Heart right ventricle (tissue), 16 donors: ENCODE data around the gene STK38L. TPM values are rescaled to one million over a fixed set of nuclear protein-coding genes. Genes with fewer than 3 reads are reported as not detected.

Experiments used
- ATAC-seq, 8 donors: fragments of 200-7000 bp; cut with Tn5 transposase; one replicate each; pipeline ENCODE4 v1.9.1; 2020; ENCODE audit warnings: mild to moderate bottlenecking in 8 of 8, moderate library complexity in 8 of 8, moderate number of reproducible peaks in 1 of 8
- DNase-seq, 2 donors: peaks; one replicate each; pipeline ENCODE4 v3.0.0-alpha.2; 2020
- H3K27ac ChIP-seq, 10 donors: fragments of 200-600 bp; sonication (generic) in 2 of 10; one replicate each; pipeline versions ENCODE4 v1.5.0 to v1.8.0; 2020 to 2022; ENCODE audit warnings: mild to moderate bottlenecking in 3 of 10
- H3K27me3 ChIP-seq, 7 donors: fragments of 200-600 bp; one replicate each; pipeline ENCODE4 v1.8.0; 2021 to 2022; ENCODE audit warnings: mild to moderate bottlenecking in 2 of 7
- H3K36me3 ChIP-seq, 9 donors: fragments of 200-600 bp; sonication (generic) in 1 of 9; one replicate each; pipeline versions ENCODE4 v1.5.0 to v1.8.0; 2020 to 2022; ENCODE audit warnings: mild to moderate bottlenecking in 2 of 9
- H3K4me1 ChIP-seq, 9 donors: fragments of 200-600 bp; sonication (generic) in 1 of 9; one replicate each; pipeline versions ENCODE4 v1.5.0 to v1.8.0; 2020 to 2022; ENCODE audit warnings: mild to moderate bottlenecking in 4 of 9
- H3K4me3 ChIP-seq, 10 donors: fragments of 200-600 bp; sonication (generic) in 2 of 10; one replicate each; pipeline versions ENCODE4 v1.5.0 to v1.8.0; 2020 to 2022; ENCODE audit warnings: mild to moderate bottlenecking in 7 of 10, moderate library complexity in 2 of 10
- H3K9me3 ChIP-seq, 11 donors: fragments of 200-600 bp in 10 of 11; sonication (generic) in 2 of 11; one replicate each; pipeline versions ENCODE4 v1.5.0 to v1.8.0; 2013 to 2022; ENCODE audit warnings: mild to moderate bottlenecking in 2 of 11, control low read depth in 1 of 11, moderate library complexity in 1 of 11
- WGBS, 2 donors: extraction: QIAGEN DNeasy Blood & Tissue Kit; methylation state at CpG; one replicate each; pipeline ENCODE4 v1.1.7; 2013; ENCODE audit warnings: inconsistent platforms in 1 of 2; 5-methylcytosine and 5-hydroxymethylcytosine counted together
- intact Hi-C, 10 donors: fragments of 100-400 bp; cut with DNase I; formaldehyde crosslinking; loops; one replicate each; pipeline versions ENCODE4 v1.11.1 to v1.14.2; 2022
- polyA plus RNA-seq, 2 donors: library from polyadenylated mRNA; stranded (reverse); fragments of 200-250 nt; gene quantifications; one replicate each; pipeline ENCODE4 v1.2.3, GENCODE V29; 2013
- total RNA-seq, 10 donors: library from RNA; stranded (reverse); fragmentation: NEBNext Ultra II Directional in 3 of 10; extraction: Animal tissue kit (Norgen Biotek cat#: 25700) in 3 of 10; gene quantifications; one replicate each; pipeline versions ENCODE4 v1.2.1 to v1.2.4, GENCODE V29; 2021 to 2023
- TF ChIP-seq, protein P1 (sequence below), 9 donors: fragments of 200-600 bp; sonication (generic) in 2 of 9; IDR thresholded peaks; one replicate each; pipeline versions ENCODE4 v1.5.0 to v1.8.0; 2021 to 2022; ENCODE audit warnings: antibody characterized with exemption in 9 of 9, mild to moderate bottlenecking in 5 of 9, moderate library complexity in 1 of 9
- donor health status: Arrhythmogenic right ventricular cardiomyopathy.
- donor health status: ischemic (EF 13 %, LVEDD 7.1; RV severe dilation, severe dysfunction).
- donor health status: healthy with polysubstance abuse.
- donor health status: DM: no; HTN: yes; CAD: no.
- donor health status: DM: no; HTN: no; CAD: no.
- donor health status: ischemic (EF 25% LVEDD 6.9; RV normal size, moderate dysfunction).
- donor health status: ischemic (EF 25% LVEDD 5.7; RV mildly dilated, moderate dysfunction).
- donor health status: healthy.
- donor health status: DM: yes; HTN: yes; CAD: no.
- donor health status: Ischemic cardiomyopathy.
- donor health status: ischemic (EF 35%, LVEDD 5.7; RV mildly dilated, moderate dysfunction).
- donor health status: nonischemic (EF 11% LVEDD 7.7; RV severe dilation, severe dysfunction).
- donor health status: DM: yes; HTN: yes; CAD: no.
- donor health status: PGD.
- donor health status: ischemic (EF 29% LVEDD 5.4; RV normal size, mild dysfunction).
- donor health status: nonischemic (EF 23%, LVEDD 6.1; RV moderate dilation, normal function).

The STK38L gene
- total and polyA plus RNA-seq, 12 donors: 9.5 to 165 (median 82.5) TPM

DNA sequence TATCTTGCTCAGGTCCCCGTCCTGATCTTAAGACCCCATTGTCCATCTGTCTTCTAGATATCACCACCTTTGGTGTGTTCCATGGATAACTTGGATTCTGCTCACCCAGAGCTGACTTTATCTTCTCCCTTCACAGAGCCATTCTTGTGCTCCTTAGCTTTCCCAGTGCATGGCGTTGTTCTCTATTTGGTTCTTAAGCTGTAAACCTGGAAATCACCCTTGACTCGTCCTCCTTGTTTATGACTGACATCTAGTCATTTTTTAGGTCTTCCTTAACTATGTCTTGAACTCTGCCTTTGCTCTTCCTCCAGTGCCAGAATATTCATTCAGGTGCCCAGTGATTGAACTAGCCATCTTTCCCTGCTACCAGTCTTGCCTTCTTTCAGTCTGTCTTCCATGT, 11.7 kb downstream of the STK38L start:
- no peaks in the 10 kb centered on the region for H3K9me3 ChIP-seq
- DNase-seq: no peak
- H3K27me3 ChIP-seq: no peaks in the 10 kb centered on the region
- no peak for ATAC-seq
- peaks cover 0 to 12% (median 0%) of the 10 kb centered on the region in 9 donors for H3K36me3 ChIP-seq
- no peak overlapping the region for H3K4me3 ChIP-seq
- H3K4me1 ChIP-seq: peaks cover 0 to 89% (median 56%) of the 10 kb centered on the region in 9 donors
- H3K27ac ChIP-seq: peak overlapping the region in 1 of 10 donors; percentile 42
- TF ChIP-seq, protein P1, sequence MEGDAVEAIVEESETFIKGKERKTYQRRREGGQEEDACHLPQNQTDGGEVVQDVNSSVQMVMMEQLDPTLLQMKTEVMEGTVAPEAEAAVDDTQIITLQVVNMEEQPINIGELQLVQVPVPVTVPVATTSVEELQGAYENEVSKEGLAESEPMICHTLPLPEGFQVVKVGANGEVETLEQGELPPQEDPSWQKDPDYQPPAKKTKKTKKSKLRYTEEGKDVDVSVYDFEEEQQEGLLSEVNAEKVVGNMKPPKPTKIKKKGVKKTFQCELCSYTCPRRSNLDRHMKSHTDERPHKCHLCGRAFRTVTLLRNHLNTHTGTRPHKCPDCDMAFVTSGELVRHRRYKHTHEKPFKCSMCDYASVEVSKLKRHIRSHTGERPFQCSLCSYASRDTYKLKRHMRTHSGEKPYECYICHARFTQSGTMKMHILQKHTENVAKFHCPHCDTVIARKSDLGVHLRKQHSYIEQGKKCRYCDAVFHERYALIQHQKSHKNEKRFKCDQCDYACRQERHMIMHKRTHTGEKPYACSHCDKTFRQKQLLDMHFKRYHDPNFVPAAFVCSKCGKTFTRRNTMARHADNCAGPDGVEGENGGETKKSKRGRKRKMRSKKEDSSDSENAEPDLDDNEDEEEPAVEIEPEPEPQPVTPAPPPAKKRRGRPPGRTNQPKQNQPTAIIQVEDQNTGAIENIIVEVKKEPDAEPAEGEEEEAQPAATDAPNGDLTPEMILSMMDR (IDR thresholded peaks at IDR 0.05): no peak
- intact Hi-C loops: loop anchor here in 1 of 10 donors (5.0 kb wide), 1 partner anchor 36 kb away; no protein-coding TSS in a partner anchor
- 91 to 93% methylated on average over 3 of the region's 3 CpGs for WGBS, 2 donors

DNA sequence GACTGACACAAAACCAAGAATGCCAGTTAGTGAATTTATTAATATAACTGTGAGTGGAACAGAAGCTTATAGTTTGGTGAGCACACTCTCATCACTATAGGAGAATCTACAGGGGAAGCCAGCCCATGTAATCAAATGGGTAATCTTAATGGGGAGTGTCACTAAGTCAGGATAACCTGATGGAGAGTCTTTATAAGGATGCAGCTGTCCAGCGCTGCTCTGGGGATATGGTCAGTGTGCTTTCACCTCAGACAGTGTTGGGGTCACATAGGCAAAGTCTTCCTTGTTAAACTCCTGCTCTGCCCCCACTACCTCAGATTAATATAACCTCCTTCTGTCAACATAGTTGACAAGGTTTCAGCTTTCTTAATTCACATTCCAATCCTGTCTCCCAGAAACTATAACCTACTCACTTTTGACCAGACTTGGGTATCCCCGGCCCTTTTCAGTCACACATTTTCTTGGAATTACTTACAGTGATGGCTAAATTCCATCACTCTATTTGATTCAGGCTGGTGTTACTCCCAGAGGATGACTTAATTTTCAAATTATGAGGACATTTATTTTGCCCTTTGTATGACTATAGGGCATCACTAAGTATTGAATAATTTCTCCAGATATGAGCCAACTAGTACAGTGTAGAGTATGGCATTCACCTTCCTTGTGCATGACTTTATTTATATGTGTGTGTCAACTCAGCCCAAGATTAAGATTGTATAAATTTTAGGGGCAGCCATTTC, 13.2 kb downstream of the STK38L start:
- 83 to 86% methylated on average over 2 of the region's 2 CpGs for WGBS, 2 donors
- Histone ChIP-seq H3K27ac (no peak overlapping the region), H3K9me3 (no peaks in the 10 kb centered on the region), H3K36me3 (peaks cover 0 to 12% (median 0%) of the 10 kb centered on the region in 9 donors), H3K27me3 (no peaks in the 10 kb centered on the region), H3K4me3 (no peak overlapping the region), H3K4me1 (peaks cover 0 to 87% (median 62%) of the 10 kb centered on the region in 9 donors)
- TF ChIP-seq, protein P1 (IDR thresholded peaks at IDR 0.05): no peak
- no peak for DNase-seq
- intact Hi-C loops: loop anchor here in 1 of 10 donors (5.0 kb wide), 1 partner anchor 35 kb away; no protein-coding TSS in a partner anchor
- ATAC-seq: peak in 3 of 8 donors; percentile 22 to 51 (median 48)

DNA sequence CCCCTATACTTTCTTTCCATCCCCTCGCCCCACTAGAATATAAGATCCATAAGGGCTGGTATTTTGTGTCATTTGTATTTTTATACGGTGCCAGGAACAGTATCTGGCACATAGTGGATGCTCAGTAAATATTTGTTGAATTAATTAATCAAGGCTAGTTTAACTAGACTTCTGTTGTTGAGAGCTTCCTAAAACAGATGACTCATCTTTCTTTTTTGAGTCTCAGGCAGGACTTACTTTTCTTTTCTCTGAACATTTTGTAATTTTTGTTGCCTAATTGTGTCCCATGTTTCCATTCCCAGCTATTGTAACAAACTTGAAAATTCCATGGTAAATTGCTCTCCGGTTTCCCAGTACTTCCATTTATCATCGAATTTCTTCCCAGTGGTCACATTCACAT, 16.7 kb downstream of the STK38L start:
- TF ChIP-seq, protein P1 (IDR thresholded peaks at IDR 0.05): no peak
- Histone ChIP-seq H3K36me3 (peaks cover 0 to 12% (median 0%) of the 10 kb centered on the region in 9 donors), H3K4me1 (peaks cover 0 to 75% (median 47%) of the 10 kb centered on the region in 9 donors), H3K4me3 (no peak overlapping the region), H3K27me3 (no peaks in the 10 kb centered on the region), H3K9me3 (no peaks in the 10 kb centered on the region), H3K27ac (peak overlapping the region in 7 of 10 donors; percentile 18 to 70 (median 39))
- DNase-seq (no peak), ATAC-seq (peak in 3 of 8 donors; percentile 22 to 65 (median 51))
- 75 to 84% methylated on average over 4 of the region's 4 CpGs for WGBS, 2 donors
- intact Hi-C loops: no loop called here

DNA sequence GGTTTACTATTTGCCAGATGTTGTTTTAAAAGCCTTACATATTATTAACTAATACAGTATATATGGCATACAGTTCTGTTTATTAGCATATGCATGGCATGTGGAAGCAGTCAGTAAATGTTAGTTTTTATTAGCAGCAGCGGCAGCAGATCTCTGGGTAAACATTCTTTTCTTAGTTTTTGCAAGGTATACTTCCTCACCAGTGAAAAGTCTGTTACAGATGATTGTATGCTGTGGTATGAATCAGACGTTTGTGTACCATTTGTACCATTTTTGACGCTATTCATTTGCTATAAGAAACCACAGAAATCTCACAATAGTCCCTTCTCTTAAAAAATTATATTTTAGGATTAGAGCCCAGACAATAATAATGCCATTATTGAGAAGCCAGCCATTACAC, 17.8 kb downstream of the STK38L start:
- H3K4me1 ChIP-seq: peaks cover 0 to 73% (median 45%) of the 10 kb centered on the region in 9 donors
- H3K27ac ChIP-seq: peak overlapping the region in 2 of 10 donors; percentile 39 to 70
- WGBS, 2 donors: 82 to 85% methylated on average over 3 of the region's 3 CpGs
- DNase-seq (no peak), ATAC-seq (no peak)
- no peaks in the 10 kb centered on the region for H3K27me3 ChIP-seq
- H3K9me3 ChIP-seq: no peaks in the 10 kb centered on the region
- peaks cover 0 to 12% (median 0%) of the 10 kb centered on the region in 9 donors for H3K36me3 ChIP-seq
- H3K4me3 ChIP-seq: no peak overlapping the region
- TF ChIP-seq, protein P1 (IDR thresholded peaks at IDR 0.05): no peak
- intact Hi-C loops: no loop called here
